ENCODE data around the gene JUNB. TPM values are rescaled to one million over a fixed set of nuclear protein-coding genes. Genes with fewer than 3 reads are reported as not detected.

JUNB gene
- total and polyA plus RNA-seq, 2 of the 8 experiments (the other 6 are each of a cell fraction or from before 2014, with no cell fraction given) = 7.4 to 10.0 TPM

DNA sequence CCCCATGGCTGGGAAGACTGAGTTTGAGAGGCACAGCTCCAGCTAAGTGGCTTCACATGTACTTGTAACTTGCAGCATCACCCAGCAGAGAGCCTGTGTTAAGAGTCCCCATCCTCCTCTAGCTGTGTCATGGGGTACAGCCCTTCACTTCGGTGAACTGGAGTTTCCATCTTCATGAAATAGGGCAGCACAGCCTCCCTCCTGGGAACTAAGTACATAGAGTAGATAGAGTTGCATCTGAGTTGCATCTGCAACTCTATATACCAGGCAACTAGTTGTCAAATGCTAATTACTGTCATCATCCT lies 9.1 kb downstream of the JUNB start (continued):
- TF ChIP-seq ZNF274 (IDR thresholded peaks at IDR 0.05; ENCODE audit: borderline replicate concordance, extremely low read depth, low read length) (no peak), YY1 (IDR thresholded peaks at IDR 0.05; ENCODE audit: low read depth, low read length) (no peak), SP2 (IDR thresholded peaks at IDR 0.05; ENCODE audit: low read length) (no peak), EP300 (IDR thresholded peaks at IDR 0.05; ENCODE audit: borderline replicate concordance in 1 of 2, low read depth in 2 of 2, low read length in 2 of 2) (no peak), RXRA (IDR thresholded peaks at IDR 0.05; ENCODE audit: insufficient read depth, low read depth, low read length) (no peak)
